HT-29 (cell line): ENCODE results near the gene PALB2. TPM values are rescaled to one million over a fixed set of nuclear protein-coding genes. Genes with fewer than 3 reads are reported as not detected.
"Not testable (repeated sequence)": the region's sequence is repeated elsewhere in the genome, so short reads cannot be mapped to it uniquely, and the experiment has no call there.

Experiments used
- DNase-seq: peaks from one replicate; pipeline ENCODE4 v3.0.0-alpha.2; 2015; ENCODE audit warnings: low spot score
- total RNA-seq: library from RNA; depleted of rRNA; stranded (reverse); fragments of >200 nt; shearing (Covaris generic); gene quantifications from 2 replicates; pipeline ENCODE4 v1.2.3, GENCODE V29; 2014

The PALB2 gene
- total RNA-seq, 1 experiment from 2014 or later: 7.0 TPM

DNA sequence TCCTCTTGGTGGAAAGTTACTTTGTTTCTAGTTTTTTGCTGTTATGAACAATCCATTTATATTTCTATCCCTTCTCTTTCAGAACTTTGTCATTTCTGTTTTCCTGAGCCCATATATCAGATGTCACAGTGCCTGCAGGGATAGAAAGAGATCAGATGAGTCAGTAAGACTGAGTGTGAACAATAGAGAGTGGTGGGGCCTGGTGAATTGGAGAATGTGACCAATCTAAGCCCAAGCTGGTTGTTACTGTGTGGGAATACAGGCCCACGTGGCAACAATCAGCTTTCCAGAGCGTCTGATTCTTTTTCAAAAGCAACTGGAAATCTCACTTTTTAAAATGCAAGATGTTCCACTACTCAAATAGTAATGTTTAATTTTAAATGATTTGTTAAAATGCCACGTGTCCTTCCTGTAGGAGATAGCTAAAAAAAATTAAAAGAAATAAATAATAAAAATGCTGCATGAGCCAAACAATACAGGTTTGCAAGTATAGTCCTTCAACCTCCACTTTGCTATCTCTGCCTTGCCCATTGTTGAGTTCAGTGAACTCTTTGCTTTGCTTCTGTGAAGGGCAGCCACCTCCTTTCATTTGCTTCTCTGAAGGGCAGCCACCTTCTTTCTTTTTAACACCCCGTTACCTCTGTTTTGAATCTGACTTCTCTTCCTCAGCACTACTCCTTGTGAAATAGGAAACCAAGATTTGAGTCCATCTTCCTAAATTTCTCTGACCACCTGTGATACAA is 9.7 kb upstream of the PALB2 start:
- DNase-seq: no peak

DNA sequence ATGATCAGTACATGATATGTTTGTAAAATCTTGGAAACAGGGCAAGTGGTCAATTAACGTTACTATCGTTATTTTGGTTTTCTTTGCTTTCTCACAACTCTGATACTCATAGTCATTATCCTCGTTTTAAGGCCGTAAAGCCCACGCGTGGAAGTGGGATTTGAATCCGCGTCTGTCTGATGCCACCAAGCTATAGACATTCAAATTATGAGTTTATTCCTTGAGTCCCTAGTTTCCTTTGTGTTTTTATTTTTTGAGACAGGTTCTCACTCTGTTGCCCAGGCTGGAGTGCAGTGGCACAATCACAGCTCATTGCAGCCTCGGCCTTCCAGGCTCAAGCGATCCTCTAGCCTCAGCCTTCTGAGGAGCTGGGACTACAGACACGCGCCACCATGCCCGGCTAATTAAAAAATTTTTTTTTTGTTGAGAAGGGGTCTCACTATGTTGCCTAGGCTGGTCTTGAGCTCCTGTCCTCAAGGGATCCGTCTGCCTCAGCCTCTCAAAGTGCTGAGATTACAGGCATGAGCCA is 1.2 kb upstream of the PALB2 start:
- DNase-seq: no peak

DNA sequence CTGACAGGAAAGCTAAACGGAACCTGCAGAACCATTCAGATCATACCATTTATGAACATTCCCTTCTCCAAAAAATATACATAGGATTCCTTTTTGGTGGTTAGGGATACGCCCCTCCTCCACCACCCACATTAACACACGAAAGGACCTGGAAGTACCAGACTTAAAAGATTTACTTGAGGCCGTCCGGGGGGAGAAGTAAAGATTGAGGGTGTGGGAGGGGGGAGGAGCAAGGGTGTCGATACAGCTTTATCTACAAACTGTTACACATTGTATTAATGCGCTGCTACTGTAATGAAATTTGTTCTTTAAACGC is 537 bp downstream of the PALB2 start:
- DNase-seq: peak; percentile 30

DNA sequence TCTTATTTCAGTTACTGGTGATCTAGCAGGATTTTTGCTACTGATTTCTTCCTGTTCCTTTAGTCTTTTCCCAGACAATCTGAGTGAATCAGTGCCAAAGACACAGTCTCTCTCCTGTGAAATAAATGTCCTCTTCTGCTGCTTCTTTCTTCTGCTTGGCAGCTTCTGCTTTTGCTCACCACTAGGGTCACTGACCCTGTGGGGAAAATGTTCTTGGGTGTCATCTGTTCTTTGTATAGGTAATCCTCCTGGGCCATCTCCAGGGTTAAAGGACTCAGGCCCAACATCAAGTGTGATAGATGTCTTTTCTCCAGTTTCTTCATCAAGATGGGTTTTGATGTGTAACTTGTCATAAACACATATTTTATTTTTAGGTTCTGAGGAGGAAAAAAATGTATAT is 5.2 kb downstream of the PALB2 start:
- DNase-seq: no peak

DNA sequence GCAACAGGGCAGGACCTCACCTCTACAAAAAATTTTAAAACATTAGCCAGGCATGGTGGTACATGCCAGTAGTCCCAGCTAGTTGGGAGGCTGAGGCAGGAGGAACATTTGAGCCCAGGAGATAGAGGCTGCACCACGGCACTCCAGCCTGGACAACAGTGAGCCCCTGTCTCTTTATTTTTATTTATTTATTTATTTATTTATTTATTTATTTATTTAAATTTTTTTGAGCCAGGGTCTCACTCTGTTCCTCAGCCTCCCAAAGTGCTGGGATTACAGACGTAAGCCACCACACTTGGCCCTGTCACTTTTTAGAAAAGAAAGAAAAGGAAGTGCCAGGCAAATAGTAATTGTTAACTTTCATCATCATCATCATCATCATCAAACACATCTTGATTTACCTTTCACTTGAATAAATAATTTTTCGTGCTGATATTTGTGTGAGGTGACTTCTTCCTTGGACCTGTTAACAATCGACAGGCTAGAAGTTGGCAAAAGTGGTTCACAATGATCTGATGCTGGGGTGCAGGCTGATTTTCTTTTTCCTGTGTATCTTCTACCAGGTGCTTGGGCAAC is 6.6 kb downstream of the PALB2 start:
- DNase-seq: no peak

DNA sequence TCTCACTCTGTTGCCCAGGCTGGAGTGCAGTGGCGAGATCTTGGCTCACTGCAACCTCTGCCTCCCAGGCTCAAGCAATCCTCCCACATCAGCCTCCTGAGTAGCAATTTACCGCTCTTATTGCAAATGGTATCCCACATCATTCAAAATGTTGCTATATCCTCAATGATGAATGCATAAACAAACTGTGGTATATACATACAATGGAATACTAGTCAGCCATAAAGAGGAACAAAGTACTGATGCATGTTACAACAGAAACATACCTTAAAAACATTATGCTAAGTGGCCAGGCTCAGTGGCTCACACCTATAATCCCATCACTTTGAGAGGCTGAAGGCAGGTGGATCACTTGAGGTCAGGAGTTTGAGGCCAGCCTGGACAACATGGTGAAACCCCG is 9.2 kb downstream of the PALB2 start:
- DNase-seq: not testable (repeated sequence)

DNA sequence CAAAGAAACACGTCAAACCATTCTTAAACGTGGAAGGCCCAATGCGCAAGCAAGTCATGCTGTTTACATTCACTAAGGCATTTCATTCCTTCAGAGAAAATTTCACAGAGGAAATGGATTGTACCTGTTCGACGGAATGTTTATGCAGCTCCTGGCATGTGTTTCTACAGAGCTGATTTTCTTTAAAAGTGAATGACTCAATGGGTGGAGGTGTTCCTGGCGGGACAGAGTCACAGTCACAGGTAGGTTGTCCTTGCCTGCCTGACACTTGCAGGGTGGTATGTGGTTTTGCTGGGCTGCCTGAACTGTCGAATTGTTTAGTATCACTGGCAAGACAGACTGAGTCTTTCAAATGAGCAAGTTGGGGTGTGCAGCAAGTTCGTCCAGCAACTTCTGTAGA is 11.6 kb downstream of the PALB2 start:
- no peak for DNase-seq

DNA sequence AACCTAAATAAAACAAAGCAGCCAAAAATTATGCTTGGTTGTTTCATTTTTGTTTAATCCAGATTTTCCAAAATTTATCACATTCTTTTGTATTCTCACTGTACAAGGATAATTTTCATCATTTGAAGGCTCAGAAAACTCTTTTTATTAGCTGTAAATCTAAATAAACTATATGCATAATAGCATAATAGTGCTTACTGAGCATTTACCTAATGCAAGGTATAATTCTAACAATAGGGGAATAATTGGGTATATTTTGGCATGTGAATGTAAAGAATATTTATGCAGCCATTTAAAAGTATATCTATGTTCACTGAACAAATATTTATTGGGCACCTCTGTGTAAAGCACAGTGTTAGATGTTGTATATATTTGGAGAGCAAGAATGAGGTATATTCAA is 17.0 kb downstream of the PALB2 start:
- DNase-seq: no peak

DNA sequence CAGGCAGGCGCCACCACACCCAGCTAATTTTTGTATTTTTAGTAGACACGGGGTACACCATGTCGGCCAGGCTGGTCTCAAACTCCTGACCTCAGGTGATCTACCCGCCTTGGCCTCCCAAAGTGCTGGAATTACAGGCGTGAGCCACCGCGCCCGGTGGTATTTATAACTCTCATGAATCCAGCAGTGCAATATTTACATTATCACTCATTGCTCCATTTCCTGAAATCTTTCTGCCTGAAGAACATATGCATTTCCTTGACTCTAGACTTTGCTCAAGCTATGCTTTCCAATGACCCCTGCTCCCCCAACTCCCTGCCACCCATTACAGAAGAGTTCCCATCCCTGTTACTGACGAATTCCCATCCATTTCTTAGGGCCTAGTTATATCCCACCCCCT is 25.3 kb downstream of the PALB2 start:
- DNase-seq: no peak

DNA sequence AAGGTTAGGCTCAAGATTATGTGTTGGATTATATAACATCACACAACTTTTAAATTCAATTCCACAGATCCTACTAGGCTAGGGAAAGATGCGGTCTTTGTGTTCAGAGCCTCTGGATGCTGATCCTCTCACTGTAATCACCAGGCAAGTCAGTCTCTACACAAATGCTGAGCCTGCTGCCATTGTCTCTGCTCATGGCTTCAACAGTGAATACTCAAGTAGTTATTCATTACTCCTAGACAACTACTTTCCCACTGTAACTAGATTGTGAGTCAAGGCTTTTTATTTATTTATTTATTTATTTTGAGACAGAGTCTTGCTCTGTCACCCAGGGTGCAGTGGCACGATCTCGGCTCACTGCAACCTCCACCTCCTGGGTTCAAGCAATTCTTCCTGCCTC is 29.2 kb downstream of the PALB2 start:
- DNase-seq: no peak

DNA sequence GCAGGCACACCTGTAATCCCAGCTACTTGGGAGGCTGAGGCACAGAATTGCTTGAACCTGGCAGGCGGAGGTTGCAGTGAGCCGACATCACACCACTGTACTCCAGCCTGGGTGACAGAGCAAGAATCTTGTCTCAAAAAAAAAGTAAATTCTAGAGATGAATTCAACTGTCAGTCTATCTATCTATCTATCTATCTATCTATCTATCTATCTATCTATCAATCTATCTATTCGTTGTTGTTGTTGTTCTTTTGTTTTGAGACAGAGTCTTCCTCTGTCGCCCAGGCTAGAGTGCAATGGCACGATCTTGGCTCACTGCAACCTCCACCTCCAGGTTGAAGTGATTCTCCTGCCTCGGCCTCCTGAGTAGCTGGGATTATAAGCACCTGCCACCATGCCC is 30.2 kb downstream of the PALB2 start:
- not testable (repeated sequence) for DNase-seq

DNA sequence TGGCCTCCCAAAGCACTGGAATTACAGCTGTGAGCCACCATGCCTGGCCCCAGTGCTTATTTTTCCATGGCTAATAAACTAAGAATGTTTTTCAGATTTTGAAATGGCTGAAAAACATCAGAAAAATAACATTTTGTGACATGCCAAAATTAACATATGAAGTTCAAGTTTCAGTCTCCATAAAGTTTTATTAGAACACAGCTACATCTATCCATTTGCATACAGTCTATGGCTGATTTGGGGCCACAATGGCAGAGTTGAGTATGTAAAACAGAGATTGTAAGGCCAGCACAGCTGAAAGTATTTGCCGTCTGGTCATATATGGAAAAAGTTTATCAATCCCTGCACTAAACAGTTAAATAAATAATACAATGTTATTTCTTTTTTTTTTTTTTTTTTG is 31.2 kb downstream of the PALB2 start:
- no peak for DNase-seq

DNA sequence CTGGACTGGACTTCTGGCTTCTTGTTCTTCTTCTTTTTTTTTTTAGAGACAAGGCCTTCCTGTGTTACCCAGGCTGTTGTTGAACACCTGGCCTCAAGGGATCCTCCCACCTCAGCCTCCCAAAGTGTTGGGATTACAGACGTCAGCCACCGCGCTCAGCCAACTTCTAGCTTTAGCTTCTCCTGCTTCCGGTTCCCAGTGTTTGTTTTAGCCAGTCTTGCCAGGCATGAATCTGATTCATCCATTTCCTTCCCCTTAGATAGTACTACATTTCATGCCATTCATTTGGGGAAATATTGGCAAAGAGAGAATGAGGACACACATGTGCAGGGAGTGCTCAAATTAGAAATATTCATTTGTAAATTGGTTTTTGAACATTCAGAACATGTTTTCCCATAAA is 32.9 kb downstream of the PALB2 start:
- DNase-seq: no peak

DNA sequence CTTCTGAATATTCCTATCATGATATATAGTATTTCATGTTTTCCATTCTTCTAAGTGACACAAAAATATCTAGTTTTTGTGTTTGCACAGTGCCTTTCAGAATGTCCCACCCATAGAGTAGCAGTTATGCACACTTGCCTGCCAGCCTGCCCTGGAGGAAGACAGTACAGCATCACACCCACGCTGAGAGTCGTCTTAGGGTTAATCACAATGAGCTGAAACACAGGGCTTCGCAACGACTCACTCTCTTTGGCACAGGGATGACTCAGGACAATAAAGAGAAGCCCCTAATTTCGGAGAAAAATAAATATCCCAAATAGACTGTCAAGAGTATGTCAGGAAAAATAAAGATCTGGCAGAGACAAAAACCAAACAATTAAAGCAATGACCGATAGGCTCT is 33.4 kb downstream of the PALB2 start:
- DNase-seq: no peak

DNA sequence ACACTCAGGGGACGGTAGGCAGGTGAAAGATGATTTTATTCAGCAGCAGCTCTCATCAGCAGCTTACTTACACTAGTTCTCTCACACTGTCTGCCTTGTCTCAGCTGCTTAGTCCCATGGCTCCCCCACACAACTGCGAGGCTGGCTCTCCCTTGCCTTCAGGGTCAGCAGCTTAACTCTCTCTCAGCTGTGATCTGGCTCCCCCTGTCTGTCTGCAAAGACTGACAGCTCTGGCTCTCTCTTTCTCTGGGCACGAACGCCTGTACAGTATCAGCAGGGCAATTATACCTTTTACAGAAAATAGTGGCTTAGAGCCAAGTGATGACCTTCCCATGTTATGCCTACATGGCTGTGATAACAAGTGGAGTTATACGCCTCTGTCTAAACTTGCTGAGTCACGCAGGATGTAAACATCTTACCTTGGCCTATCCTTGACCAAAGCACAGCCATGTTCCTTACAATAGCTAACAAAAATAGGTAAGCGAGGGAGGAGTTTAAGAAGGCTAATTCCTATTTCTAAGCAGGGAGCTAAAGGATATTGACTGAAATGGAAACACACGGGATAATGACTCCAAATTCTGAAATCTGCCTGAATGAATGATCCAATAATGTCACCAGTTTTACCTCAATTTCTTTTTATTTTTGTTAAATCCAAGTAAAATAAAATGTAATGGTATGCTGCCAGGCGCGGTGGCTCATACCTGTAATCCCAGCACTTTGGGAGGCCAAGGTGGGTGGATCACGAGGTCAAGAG is 43.9 kb downstream of the PALB2 start:
- peak; percentile 54 for DNase-seq

DNA sequence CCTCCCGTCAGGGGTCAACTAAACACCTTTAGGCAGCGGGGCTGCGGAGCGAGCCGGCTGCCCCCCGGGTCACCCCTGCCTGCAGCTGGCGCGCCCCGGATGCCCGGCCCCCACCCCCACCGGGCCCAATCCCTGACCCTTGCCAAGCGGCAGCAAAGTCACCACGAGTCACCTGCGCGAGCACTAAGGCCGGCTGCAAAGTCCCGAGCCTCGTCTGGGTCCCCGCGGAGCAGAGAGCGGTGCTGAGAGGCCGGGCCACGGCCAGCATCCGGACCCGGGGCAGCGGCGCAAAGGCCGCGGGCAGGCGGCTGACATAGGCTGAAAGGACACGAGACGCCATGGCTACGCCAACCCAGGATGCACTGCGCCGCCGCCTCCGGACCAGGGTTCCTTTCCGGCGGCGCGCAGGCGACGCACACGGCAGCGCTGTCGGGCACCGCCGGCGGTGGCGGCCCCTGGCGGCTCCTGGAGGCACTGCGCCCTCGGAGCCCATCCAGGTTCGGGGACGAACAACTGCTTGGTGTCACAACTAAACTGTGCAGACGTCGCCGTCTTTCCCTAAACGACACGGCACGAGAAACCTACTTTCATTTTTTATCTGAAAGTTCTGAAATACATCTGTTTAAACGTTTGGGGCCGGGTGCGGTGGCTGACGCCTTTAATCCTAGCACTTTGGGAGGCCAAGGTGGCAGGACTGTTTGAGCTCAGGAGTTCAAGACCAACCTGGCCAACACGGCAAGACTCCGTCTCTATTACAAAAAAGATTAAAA is 45.0 kb downstream of the PALB2 start, which contains the start of gene NDUFAB1:
NDUFAB1 (minus strand) TSS at position 366 of the 770 bp plus-strand sequence; CDS start at position 340, 26 bp downstream.
- peak; percentile 91 for DNase-seq

DNA sequence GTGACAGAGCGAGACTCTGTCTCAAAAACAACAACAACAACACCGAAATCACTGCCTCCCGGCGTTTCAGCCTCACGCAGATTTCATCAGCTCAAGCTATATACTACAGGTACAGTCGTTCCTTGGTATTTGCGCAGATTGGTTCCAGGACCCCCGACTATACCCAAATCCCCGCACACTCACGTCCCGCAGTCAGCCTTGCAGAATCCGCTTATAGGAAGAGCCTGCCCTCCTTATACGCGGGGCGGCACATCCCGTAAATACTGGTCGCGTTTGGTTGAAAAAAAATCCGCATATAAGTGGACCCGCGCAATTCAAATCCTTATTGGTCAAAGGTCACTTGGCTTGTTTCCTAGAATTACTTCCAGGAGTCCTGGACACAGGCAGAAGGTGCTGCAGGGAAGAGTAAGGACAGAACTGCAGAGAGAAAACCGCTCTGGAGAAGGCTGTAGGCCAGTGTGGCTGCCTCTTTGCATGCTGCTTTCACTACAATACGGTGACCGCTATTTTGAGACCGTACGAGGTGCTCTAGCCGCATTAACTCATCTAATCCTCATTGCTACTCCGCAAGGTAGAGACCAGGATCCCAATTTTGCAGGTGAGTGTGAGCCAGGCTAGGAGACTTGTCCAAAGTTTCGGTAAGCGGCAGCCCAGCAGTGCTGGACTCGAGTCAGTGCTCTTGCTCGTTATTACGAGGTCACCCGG is 45.7 kb downstream of the PALB2 start:
- peak; percentile 33 for DNase-seq

DNA sequence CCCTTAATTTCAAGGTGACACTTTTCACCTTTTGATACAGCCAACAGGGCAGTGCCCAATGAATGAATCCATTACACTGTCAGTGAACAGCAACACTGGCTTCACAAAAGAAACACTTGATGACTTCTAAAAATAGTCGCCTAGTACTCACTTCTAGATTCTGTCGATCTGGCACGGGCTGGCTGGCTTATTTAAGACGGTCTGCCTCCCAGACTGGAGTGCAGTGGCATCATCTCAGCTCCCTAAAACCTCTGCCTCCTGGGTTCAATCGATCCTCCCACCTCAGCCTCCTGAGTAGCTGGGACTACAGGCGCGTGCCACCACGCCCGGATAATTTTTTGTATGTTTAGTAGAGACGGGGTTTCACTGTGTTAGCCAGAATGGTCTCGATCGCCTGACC is 46.9 kb downstream of the PALB2 start:
- no peak for DNase-seq

DNA sequence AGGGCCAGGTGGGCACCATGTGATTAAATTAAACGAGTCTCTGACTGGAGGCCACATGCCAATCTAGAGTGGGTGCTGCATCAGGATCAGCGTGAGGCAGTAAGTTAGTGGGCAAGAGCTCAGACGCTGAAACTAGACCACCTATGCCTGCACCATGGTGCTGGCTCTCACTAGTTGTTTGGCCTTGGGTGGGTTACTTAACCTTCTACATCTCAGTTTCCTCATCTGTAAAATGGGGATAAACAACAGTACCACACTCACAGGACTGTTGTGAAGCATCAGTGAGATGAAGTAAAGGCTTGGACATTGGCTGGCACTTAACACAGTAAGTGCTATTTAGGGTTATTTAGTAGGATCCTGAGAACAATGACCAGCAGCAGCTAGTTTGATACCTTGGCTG is 50.9 kb downstream of the PALB2 start:
- no peak for DNase-seq

DNA sequence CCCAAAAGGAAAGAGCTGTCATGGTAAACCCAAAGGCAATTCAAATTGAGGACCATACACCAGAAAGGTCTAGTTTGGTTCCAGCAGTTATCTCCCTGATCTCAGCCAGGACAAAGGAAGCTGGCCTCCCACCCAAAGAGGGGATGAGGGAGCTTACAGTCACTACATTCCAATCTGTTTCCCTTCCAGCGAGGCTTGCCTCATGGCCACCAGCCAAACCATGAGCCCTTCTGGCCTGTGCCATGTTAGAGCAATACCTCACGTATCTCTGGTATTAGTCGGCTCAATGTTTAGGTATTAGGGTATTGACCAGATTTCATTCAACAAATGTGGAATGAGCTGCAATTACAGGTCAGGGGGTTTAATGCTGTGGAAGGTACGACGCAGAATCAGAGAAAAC is 53.4 kb downstream of the PALB2 start:
- no peak for DNase-seq
